HG03135 (cell line): Measurements from ENCODE around the gene RBKS.
A peak's percentile ranks its signal among the peaks of the same experiment; 100 is the strongest.
"Not testable (repeated sequence)": the region's sequence is repeated elsewhere in the genome, so short reads cannot be mapped to it uniquely, and the experiment has no call there.

Experiments used
- ATAC-seq: cut with Tn5 transposase; IDR thresholded peaks from one replicate; pipeline ENCODE4 v1.9.1; 2021; ENCODE audit warnings: mild to moderate bottlenecking, moderate library complexity; ENCODE audit not compliant: unreplicated experiment

Gene RBKS

DNA sequence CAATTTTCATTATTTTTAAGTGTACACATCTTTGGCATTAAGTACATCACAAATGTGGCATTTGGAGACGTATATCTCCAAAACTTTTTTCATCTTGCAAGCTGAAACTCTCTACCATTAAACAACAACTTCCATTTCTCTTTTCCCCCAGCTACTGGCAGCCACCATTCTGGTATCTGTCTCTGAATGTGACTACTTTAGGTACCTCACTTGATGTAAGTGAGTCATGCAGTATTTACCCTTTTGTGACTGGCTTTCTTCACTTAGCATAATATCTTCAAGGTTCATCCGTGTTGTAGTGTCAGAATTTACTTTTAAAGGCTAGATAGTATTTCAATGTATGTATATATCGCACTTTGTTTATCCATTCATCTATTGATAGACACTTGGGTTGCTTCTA, 17.4 kb upstream of the RBKS start:
- no peak for ATAC-seq

DNA sequence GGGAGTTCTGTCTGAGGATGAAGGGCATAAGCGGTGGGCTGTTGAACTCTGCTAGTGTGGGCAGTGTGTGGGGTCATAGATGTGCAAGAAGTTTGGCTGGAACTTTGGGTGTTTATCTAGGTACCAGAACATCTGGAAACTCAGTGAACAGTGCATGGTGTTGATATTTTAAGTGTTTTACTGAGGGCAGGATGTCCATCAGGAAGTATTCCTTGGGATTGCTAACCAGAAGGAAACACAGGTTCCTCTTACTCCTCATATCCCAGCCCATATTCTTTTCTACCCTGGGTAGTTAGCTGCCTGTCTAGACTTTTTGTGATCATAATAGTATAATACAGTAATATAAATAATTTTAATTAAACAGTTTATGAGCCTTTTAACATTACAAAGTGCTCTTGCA, 15.9 kb upstream of the RBKS start:
- no peak for ATAC-seq

DNA sequence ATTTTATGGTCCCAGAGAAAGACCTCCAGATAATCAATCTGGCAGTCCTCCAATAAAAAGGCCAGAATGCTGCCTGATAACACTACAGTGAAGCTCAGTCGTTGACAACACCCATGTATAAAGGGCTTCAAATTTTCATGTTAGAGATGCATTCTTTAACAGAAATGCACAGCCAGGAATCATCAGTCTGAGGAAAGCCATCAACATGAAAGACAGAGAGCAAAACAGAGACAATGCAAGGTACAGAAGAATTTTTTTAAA, 14.1 kb upstream of the RBKS start:
- no peak for ATAC-seq

DNA sequence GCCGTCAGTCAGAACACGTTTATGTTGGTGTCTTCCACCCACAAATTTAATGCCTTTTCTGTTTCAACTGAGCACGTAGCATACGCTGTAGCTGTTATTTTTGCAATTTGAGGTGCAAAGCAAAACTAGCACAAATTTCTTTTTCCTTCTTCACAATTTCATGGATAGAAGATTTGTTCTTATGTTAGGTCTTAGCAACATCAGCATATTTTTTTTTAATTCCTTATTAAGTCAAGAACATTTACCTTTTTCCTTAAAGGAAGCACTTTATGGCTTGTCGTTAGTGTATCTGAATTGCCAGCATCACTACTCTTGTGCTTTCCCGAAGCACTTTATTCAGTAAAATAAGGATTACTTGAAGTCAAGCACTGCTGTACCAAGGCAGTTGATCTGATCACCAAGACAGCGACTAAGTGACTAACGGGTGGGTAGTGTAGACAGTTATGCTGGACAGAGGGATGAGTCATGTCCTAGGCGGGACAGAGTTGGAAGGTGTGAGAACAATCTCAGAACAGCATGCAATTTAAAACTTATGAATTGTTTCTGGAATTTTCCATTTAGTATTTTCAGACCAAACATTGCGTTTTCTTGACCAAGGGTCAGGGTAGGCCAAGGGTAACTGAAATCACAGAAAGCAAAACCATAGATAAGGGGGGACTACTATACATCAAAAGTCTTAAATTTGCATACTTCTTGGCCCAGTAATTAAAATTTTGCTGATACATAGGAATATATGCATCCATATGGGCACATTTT, 13.6 kb upstream of the RBKS start:
- no peak for ATAC-seq

DNA sequence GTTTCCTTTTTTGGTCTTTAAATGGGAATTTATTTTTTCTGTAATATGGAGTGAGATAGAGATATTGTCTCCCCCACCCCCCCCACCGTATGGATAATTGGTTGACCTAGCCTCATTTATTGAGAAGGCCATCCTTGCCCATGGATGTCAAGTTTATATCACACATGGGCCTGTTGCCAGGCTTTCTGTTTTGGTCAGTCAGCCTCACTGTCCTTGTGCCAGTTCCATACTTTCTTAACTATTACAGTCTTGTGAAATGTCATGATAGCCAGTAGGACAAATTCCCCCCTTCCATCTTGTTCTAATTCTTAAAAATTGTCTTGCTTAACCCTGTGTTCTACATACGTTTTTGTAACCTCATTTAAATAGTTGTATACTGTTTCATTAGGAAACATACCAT, 12.8 kb upstream of the RBKS start:
- ATAC-seq, result no peak

DNA sequence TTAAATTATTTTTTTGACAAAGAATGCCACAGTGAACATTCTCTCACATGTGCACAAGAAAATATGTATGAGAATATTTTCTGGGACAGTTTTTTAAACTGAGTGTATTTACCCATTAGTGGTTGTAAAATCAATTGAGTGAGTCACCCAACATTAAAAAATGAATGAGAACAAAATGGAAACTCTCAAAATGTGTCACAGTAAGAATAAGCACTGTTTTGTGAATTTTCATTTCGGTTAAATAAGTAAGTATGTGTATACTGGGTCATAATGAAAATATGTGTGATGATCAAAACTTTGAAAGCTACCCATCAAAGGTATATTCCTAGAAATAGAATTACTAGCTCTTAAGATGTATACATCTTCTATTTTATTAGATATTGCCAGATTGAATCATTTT, 11.9 kb upstream of the RBKS start:
- no peak for ATAC-seq

DNA sequence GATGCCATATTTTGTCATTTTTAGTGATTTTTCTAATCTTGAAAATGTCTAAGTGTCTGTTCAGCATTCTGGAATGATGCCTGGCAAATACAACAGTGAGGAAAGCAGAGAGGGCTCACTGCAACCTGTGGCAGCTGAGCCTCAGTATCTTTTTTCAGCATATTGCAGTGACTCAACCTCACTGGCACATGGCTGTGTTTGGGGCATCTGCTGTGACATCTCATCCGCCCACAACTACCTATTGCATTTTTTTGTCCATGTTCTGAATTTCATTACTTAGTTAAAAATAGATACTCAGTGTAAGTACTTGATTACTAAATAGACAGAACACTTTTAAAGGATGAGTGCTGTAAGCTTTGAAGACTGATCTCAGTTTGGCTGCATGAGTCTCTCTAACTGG, 11.0 kb upstream of the RBKS start:
- ATAC-seq, result no peak

DNA sequence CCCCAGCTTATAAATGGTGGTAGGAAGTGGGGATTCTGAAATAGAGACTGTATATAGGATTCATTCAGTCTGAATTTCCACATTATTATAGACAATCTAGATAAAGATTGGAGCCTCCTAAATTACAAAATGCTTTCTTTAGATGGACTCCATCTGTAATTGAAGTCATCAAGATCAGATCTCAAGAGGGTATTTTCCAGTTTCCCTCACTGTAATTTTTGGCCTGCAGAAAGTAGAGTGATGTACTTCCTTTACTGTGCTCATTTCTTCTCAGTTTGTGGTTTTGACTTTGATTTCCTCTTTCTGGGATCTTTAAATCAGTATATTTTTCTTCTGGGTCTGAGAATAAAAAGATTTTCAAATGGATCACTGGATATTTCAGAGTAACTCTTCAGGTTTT, 7.5 kb upstream of the RBKS start:
- no peak for ATAC-seq

DNA sequence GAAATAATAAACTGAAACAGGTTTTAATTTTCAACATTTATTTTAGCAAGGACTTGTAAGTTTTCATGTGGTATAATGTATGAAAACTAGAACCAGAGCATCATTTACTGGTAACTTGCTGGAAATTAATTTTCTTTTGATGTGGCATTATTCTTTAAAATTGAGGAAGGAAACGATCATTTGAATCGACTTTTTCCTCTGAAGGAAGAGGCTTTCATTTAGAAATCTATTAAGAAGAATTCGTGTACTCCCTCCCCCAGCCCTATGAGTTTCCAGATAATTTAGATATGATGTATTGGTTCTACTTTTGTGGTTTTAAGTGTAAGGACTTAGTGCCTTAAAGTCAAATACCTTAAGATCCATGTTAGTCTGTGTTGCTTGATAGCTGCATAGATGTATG, 2.8 kb upstream of the RBKS start:
- ATAC-seq, result no peak

DNA sequence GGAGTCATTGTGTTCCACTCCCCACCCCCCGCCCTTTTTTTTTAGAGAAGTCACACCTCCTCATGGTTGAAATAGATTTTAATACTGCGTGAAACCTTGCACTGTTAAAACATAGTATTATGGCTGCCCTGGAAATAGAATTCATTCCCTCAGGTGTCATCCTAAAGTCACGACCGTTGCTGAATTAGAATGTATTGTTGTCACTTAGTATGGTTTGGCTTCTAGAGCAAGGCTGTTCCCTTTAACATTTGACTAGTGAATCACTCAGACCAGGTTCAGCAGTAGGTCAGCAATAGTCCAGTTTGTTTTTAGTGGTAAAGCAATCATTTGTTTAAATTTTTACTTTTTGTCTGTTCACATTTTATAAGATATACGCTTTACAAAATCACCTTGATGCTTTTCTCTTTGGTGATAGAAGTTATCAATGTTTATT, 1.5 kb upstream of the RBKS start:
- ATAC-seq, result no peak

DNA sequence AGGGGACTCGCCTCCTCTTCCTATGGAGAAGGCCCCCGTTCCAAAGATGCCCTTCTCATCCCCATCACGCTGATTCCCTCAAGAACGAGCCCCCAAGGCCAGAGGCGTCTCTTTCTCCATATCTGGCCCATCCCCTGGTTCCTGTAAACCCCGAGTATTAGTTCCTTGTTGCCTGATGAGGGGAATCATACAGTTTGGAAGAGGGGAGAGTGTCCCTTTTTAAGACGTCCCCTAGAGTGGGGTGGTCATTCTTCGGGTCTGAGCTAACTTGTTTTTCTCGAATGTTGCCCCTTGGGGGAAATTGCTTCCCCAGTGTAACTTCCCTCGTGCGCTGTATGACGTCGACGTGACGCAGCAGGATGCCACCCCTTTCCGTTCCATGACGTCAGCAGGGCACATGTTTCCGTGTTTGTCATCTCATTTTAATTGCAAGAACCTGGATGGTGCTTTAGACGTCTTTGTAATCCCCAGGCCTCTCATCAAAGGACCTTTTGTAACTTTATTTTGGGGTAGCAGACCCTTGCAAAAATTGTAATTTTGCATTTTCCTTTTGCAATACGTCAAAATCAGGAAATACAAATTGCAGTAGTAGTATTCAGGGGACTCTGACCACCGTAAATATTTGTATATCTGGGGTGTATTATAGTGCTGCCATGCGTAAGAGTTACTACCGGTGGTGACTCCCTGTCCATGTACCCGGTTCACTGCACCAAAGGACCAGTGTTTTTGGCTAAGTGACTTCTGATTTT, 911 bp upstream of the RBKS start:
- peak; percentile 25 for ATAC-seq

DNA sequence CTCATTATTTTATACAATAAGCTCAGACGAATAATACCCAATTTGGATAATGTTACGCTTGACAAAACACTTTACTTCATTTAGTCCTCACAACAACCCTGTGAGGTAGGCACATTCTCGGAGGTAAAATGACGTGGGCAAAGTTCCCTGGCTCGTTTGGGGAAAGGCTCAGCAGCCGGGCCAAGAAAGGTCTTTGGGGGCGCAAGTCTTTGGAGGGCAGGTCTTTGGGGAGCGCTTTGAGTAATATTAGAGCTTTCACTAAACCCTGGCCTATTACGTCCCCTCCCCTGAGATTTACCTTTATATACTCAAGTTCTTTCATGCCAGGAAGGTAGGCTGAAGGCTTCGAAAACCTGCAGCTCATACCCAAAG, 427 bp downstream of the RBKS start:
- ATAC-seq, result no peak

DNA sequence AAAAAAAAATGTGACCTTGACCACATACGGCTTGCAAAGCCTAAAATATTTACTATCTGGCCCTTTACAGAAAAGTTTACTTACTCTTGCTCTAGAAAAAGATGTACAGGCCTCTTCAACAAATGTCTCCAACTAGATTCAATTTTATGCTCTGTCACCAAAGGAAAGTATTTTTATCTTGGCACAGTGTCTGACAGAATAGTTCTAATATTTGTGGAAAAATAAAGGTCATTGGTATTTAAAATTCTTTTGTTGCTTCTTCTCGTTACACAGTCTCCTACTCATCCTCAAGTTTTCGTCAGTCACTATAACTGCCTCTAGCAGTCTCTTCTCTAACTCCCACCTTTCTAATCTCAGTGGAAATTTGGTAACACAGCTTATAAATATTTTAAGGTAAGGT, 1.4 kb downstream of the RBKS start:
- no peak for ATAC-seq

DNA sequence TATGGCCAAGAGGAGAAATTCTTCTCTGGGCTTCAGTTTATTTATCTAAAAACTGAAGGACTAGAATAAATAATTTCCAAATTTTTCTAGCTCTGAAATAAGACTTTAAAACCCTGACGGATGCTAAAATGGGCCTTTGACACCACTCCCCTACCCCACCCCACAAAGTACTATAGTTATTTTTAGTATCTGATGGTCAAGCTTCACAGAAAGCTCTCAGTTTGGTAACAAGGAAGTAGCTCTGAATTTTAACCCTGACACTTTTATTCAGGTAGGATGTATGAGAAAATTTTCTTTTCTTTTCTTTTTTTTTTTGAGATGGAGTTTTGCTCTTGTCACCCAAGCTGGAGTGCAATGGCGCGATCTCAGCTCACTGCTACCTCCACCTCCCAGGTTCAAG, 2.4 kb downstream of the RBKS start:
- no peak for ATAC-seq

DNA sequence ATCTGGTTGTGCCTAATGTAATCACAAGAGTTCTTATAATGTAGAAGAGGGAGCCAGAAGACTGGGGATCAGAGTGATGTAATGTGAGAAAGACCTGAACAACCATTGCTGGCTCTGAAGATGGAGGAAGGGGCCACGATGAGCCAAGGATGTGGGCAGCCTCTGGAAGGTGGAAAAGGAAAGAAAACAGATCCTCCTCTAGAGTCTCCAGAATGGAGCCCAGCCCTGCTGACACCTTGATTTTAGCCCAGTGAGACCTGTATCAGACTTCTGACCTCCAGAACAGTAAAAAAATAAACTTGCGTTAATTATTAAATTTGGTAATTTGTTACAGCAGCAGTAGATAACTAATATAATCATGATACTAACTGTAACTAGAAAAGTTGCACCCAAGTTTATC, 3.1 kb downstream of the RBKS start:
- no peak for ATAC-seq

DNA sequence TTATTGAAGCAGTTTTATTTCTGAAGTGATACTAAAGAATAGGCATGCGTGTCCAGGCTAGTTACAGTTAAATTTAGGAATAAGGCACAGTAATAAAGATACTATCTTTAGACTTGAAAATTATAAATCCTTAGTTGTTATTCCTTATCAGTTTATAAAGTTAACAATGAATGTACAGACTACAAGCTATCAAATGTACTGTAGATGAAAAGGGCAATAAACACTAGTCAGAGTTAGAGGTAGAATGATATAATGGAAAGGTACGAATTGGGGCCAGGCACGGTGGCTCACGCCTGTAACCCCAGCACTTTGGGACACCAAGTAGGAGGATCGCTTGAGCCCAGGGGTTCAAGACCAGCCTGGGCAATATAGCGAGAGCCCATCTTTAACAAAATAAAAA, 3.9 kb downstream of the RBKS start:
- ATAC-seq, result no peak

DNA sequence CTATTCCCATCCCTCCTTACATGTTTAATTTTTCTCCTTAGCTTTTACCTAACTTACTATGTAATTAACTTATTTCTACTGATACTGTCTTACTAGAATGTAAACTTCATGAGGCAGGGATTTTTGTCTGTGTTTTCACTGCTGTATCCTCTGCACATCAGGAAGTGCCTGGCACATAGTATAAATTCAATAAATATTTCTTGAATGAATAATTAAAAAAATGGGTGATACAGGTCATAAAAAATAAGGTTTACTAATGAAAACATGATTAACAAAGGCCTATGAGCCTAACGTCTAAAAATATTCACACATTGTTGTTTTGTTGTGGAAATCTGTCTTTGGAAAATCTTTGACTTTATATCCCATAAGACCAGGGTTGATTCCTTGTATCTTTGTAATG, 4.5 kb downstream of the RBKS start:
- no peak for ATAC-seq

DNA sequence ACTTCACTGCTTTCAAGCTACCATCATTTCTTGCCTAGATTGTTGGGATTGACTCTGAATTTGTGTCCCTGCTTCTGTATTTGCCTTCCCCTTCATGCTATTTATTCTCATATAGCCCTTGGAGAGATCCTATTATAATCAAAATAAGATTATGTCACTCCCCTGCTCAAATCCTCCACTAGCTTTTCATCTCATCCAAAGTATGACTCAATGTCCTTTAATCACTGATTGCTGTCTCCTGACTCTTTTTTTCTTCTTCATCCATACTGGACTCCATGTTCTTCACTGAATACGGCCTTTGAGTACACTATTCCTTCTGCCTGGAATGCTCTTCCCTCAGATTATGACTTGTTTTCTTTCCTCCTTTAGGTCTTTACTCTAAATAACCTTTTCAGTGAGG, 5.0 kb downstream of the RBKS start:
- ATAC-seq, result no peak

DNA sequence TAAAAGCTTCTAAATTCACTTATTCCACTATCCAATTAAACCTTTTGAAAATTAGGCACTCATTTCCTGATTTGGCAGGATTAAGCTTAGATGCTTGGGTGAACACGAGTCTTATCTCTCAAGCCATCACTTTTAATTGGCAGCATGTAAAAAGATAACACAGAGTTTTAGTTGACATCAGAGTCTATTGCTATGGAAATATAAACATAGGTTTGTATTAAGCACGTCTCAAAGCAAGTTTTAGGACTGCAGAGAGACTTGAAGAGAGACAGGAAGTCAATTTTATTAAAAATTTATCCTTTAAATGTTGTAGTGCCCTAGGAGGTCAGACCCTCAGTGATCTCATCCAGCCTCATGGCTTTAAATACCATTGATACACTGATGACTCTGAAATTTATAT, 5.6 kb downstream of the RBKS start:
- no peak for ATAC-seq

DNA sequence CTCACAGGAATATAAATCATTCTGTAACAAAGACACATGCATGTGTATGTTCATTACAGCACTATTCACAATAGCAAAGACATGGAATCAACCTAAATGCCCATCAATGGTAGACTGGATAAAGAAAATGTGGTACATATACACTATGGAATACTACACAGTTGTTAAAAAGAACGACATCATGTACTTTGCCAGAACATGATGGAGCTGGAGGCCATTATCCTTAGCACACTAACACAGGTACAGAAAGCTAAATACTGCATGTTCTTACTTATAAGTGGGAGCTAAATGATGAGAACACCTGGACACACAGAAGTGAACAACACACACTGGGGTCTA, 7.6 kb downstream of the RBKS start:
- not testable (repeated sequence) for ATAC-seq

DNA sequence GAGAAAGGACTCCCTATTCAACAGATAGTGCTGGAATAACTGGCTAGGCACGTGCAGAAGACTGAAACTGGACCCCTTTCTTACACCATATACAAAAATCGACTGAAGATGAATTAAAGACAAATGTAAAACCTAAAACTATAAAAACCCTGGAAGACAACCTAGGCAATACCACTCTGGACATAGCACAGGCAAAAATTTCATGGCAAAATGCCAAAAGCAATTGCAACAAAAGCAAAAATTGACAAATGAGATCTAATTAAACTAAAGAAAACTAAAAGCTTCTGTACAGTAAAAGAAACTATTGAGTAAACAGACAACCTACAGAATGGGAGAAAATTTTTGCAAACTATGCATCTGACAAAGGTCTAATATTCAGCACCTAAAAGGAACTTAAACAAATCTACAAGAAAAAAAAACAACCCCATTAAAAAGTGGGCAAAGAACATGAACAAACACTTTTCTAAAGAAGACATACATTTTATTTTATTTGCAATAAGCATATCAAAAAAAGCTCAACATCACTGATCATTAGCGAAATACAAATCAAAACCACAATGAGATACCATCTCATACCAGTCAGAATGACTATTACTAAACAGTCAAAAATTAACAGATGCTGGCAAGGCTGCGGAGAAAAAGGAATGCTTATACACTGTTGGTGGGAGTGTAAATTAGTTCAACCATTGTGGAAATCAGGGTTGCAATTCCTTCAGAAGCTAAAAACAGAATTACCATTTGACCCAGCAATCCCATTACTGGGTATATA, 8.2 kb downstream of the RBKS start:
- not testable (repeated sequence) for ATAC-seq

DNA sequence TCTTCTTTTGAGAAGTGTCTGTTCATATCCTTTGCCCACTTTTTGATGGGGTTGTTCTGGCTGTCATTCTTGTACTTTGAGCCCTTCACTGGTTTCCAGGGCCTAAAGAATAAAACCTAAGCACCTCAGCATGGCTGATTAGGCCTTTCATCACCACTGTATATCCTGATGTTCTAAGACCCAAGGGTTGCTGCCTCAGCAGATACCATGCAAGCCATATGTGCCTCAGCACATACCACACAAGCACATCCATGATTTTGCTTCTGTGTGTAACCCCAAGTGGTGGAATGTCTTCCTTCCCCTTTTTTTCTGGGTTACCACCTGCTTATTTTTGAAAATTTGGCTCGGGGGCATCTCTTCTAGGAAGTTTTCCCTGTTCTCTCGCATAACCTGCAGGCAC, 11.4 kb downstream of the RBKS start:
- ATAC-seq, result no peak
